DMS114 treated with DMSO at 0.1 percent for 48 hours (cell line): Measurements from ENCODE around the gene DLGAP1.
A peak's percentile ranks its signal among the peaks of the same experiment; 100 is the strongest.
"Not testable (repeated sequence)": the region's sequence is repeated elsewhere in the genome, so short reads cannot be mapped to it uniquely, and the experiment has no call there.

Source experiments
- DNase-seq: peaks from one replicate; lab custom pipeline; 2025; ENCODE audit not compliant: unreplicated experiment; lab: John Stamatoyannopoulos, UW

The DLGAP1 gene

GRCh38 chr18:3706279-3707097 lies 748.6 kb downstream of the DLGAP1 start:
- no peak for DNase-seq

GRCh38 chr18:3704556-3705344 lies 750.4 kb downstream of the DLGAP1 start:
- DNase-seq: no peak

DNA sequence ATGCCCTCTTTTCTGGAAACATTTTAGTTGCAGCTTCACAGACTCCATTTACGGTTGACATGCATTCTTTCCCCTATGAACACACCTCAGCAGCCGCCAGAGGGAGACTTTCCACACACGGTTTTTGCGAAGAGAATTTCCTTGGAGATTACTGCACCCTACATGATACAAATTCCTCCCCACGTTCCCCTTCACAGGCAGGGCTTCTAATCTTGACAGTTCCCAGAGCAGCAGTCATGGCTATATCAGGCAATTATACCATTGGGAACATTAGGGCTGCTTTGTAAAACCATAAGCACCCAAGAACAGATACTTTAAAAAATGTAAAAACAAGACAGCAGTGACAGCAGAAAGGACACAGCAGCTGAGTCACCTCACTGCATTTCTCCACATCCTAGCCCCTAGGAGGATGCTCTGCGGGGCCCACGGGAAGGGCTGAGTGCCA lies 751.4 kb downstream of the DLGAP1 start:
- peak; percentile 66 for DNase-seq

DNA sequence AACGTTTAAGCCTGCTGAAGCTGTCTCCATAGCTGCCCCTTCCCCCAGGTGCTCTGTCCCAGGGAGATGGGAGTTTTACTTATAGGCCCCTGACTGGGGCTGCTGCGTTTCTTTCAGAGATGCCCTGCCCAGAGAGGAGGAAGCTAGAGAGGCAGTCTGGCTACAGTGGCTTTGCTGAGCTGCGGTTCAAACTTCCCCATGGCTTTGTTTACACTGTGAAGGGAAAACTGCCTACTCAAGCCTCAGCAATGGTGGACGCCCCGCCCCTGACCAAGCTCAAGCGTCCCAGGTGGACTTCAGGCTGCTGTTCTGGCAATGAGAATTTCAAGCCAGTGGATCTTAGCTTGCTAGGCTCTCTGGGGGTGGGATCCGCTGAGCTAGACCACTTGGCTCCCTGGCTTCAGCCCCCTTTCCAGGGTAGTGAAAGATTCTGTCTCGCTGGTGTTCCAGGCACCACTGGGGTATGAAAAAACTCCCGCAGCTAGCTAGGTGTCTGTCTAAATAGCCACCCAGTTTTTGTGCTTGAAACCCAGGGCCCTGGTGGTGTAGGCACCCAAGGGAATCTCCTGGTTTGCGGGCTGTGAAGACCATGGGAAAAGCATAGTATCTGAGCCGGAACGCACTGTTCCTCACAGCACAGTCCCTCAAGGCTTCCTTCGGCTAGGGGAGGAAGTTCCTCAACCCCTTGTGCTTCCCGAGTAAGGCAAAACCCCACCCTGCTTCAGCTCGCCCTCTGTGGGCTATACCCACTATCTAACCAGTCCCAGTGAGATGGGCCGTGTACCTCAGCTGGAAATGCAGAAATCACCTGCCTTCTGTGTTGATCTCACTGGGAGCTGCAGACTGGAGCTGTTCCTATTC lies 755.2 kb downstream of the DLGAP1 start:
- DNase-seq: not testable (repeated sequence)

GRCh38 chr18:3694030-3694778 lies 760.9 kb downstream of the DLGAP1 start:
- not testable (repeated sequence) for DNase-seq

DNA sequence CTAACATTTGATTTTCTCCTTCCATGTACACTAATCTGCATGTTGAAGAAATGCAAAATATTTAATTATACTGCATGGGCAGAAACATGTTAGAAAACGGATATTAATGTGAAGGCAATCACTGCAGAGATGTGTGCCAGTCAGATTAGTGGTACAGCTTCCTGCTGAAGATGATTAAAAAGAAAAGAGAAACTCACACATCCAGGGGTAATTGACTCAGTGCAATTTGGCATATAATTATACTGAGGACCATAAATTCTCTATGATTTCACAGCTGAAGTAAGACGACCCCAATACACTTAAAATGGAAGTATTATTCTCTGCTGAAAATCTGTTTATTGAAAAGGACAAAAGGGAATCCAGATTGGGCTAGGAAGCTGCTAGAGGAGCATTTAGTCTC lies 761.7 kb downstream of the DLGAP1 start:
- DNase-seq: no peak

GRCh38 chr18:3692691-3693090 lies 762.4 kb downstream of the DLGAP1 start:
- no peak for DNase-seq

- DNase-seq: no peak
Observed at GRCh38 chr18:3692113-3692621, 762.9 kb downstream of the DLGAP1 start.

GRCh38 chr18:3691705-3692104 lies 763.4 kb downstream of the DLGAP1 start:
- DNase-seq: no peak

DNA sequence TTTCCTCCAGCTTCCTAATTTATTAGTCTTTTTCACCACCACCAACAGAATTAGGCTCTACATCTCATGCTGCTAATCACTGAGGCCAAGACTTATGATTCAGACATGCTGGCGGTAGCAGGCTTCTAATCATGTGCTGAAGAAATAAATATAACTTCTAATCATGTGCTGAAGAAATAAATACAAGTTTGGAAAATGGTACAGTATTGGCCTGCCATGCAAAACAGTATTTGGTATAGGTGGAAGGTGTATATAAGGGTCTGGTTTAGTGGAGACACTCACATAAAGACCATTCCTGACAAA lies 764.4 kb downstream of the DLGAP1 start:
- DNase-seq: no peak

DNA sequence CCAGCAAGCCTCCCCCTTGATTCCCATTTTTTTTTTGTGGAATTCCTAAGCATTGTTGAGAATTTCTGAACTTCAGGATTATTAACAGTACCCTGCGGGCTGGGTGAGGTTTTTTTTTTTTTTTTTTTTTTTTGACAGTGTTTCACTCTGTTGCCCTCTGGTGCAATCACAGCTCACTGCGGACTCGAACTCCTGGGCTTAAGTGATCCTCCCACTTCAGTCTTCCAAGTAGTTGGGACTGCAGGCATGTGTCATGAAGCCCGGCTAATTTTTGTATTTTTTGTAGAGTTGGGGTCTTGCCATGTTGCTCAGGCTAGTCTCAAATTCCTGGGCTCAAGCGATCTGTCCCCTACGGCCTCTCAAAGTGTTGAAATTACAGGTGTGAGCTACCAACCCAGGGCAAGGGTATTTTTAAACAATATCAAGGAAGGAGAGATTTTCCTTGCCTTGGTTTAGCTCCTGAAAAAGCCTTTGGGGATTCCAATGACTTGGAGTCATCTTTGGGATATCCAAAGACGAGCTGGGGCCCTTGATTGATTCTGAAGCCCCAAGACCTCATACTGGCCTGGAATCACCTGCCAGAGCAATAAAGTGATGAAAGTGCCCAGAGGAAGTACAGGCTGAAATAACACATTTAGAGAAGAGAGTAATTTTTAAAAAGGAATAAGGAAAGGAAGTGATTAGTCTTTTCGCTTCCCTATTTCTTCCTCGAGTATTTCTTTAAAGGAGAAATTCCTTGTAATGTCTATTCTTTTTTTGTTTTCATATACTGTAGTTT lies 764.9 kb downstream of the DLGAP1 start:
- DNase-seq: no peak

GRCh38 chr18:3689091-3689490 lies 766.0 kb downstream of the DLGAP1 start:
- no peak for DNase-seq

DNA sequence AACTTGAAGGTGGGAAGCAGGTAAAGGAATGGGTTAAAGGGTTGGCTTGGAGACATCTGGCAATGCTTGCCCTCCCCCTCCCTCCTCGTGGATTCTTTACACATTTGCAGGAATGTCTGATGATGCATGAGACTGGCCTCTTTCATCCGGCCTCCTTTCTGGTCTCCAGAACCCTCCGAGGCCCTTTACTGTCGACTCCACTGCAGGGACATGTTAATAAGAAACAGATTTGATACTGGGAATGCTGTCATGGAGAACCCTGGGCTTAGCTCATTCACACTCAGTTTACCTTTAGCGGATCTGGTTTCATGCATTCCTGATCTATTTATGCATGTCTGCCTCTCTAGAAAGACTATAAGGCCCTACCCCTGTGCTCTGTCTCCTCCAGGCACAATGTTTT lies 766.4 kb downstream of the DLGAP1 start:
- peak; percentile 41 for DNase-seq

DNA sequence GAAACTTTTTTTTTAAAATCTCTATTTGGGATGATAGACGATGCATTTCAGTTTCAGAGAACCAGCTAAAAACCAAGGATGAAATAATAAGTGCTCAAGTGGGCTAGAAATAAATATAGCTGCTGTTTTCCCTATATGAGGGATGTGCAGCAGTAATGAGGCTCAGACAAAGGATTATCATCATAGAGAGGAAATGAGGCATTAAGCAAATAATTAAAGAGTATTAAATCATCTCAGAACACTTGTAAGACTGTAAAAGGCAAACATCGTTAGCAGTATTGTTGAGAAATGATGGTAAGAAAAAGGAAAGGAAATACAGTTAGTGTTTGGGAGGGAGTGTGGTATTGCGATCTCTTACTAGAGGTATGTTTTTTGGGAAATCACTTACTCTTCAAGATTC lies 771.6 kb downstream of the DLGAP1 start:
- no peak for DNase-seq

- no peak for DNase-seq
Observed at GRCh38 chr18:3682061-3682460, 773.0 kb downstream of the DLGAP1 start.

DNA sequence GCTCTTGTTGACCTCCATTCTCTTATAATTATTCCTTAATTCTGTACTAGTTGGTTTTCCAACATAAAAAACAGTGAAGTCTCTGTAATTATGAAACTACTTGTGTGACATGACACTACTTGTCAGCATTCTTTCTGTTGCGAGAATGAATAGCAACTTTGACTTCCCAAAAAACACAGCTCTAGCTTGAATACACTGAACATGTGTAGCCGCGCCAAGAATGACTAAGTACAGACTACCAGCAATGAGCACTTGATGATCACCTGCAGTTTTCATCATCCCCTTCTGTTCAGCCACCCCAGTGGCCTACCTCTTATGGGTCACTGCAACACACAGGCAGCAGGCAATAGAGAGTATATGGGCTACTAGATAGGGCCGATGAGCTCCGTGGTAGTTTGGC lies 775.9 kb downstream of the DLGAP1 start:
- no peak for DNase-seq

GRCh38 chr18:3675994-3676393 lies 779.1 kb downstream of the DLGAP1 start:
- DNase-seq: no peak

DNA sequence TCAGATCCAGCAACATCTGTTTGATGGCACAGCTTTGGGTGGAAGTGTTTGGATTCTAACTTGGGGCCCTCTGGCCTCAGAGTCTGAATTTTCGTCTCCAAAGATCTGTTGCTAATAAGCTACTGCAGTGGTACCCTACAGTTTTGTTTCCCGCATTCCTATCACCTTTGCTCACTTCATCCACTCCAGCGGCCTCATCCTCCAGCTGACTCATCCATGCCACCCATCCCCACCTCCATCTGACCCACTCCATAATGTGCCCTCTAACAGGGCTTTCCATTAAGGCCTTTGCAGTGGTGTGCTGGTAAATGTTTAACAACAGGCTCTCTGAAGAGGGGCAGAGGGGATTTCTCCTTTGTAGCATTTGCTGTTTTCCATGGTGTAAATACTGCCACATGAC lies 779.7 kb downstream of the DLGAP1 start:
- DNase-seq: no peak

DNA sequence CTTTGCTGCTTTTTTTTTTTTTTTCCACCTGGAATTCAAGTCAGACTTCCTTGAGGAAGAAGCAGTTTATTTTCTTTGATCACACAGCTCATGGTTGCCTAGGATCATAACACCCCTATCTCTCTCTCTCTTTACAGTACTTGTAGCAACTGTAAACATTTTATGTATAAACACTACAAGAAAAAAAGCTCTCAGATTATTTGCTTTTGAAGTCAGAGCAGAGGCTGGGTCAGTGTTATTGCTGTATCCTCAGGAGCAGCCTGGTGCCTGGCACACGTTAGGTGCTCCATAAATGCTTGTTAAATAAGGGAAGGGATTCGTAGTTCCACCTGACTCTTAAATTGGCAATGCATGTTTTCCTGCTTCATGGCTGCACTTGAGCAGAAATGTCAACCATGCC lies 783.9 kb downstream of the DLGAP1 start:
- DNase-seq: no peak

- no peak for DNase-seq
Observed at GRCh38 chr18:3669376-3669775, 785.7 kb downstream of the DLGAP1 start.
